Retinal pigment epithelial cell (primary cell): Measurements from ENCODE around the gene NECAB3.

ENCODE experiments used
- DNase-seq: peaks from one replicate; pipeline ENCODE4 v3.0.0-alpha.2; 2010; ENCODE audit warnings: low read depth
- H3K4me3 ChIP-seq: 2 replicates; pipeline ENCODE4 v1.5.1; 2011; ENCODE audit warnings: mild to moderate bottlenecking, low read length, control low read depth, moderate library complexity
- CTCF ChIP-seq: conservative IDR thresholded peaks from 2 replicates; pipeline ENCODE4 v1.5.1; 2011; ENCODE audit warnings: low read depth, low read length, control low read depth, inconsistent platforms

NECAB3 gene

GRCh38 chr20:33696448-33696847 is 22.2 kb upstream of the NECAB3 start:
- TF ChIP-seq CTCF = no peak
- no peak for DNase-seq
- H3K4me3 ChIP-seq = no peak overlapping the region

DNA sequence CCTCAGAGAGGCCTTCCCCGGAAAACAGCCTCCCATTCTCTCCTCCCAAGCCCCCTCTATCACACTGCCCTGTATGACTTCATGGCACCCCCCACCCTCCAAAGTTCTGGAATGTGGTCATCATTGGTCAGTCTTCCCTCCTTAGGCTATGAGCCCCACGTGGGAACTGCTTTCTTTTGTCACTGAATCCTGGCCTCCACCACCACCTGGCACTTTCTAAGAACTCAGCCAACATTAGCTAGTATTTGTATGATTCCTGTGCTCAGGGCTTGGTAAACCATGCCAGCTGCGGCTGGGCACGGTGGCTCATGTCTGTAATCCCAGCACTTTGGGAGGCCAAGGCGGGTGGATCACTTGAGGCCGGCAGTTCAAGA is 20.4 kb upstream of the NECAB3 start:
- no peak for DNase-seq
- TF ChIP-seq CTCF = no peak
- H3K4me3 ChIP-seq = no peak overlapping the region

GRCh38 chr20:33693741-33694638 is 19.8 kb upstream of the NECAB3 start:
- TF ChIP-seq CTCF = no peak
- no peak overlapping the region for H3K4me3 ChIP-seq
- no peak for DNase-seq

DNA sequence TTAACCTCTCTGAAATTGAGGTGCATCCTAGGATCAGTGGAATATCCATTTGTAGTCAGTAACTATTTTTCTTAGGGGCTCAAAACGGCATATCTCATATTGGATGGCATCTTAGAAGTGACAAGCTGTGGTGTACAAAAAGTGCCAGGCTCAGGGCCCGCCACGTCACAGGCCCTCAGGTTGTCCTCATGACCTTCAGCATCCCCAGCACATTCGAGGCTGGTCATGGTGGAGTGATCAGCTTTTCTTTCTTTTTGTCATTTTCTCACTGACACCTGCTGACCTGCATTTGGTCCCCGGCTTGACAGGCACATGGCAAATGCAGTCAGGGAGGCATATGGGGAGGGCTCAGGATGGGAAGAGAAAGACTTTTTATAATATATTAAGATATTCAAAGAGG is 19.1 kb upstream of the NECAB3 start:
- no peak overlapping the region for H3K4me3 ChIP-seq
- no peak for DNase-seq
- TF ChIP-seq CTCF = no peak

- TF ChIP-seq CTCF = no peak
- no peak for DNase-seq
- H3K4me3 ChIP-seq = no peak overlapping the region
Observed at GRCh38 chr20:33689973-33690372, 15.7 kb upstream of the NECAB3 start.

DNA sequence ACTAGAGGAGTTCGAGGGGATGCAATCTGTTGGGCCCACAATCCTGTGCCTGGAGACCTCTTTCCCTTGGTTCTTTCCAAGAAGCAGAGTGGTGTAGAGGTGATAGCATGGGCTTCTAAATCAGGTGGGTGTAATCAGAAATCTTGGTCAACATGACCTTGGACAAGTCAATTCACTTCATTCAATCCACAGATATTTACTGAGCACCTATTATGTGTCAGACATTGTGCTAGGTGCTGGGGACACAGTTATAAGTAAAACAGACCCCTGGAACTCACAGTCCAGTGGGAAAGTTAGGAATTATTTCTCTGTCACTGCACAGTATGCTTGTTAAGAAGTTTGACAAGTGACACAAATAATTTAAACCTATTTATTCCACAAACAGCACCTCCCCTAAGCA is 15.3 kb upstream of the NECAB3 start:
- H3K4me3 ChIP-seq = no peak overlapping the region
- no peak for TF ChIP-seq CTCF
- no peak for DNase-seq

DNA sequence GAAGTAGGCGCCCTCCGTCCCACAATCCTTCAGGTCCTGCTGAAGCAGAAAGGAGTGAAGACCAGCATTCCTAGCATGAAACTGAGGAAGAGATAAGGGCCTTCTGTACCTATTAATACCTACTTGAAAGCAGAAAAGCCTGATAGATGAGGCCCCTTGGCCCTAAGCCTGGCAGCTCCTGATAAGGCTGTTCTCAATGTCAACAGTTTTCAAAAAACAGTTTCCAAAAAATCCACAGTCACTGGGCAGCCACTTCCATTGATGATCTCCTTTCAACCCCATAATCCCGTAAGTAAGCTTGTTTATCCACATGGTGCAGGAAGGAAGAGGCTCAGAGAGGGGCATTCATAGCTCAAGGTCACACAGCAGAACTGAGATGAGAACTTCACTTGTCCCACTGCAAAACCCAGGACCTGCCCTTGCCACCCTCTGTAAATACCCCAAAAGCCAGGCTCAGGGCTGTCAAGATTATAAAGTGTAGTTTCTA is 14.8 kb upstream of the NECAB3 start:
- no peak overlapping the region for H3K4me3 ChIP-seq
- TF ChIP-seq CTCF = no peak
- DNase-seq = no peak
